Measurements from ENCODE around the gene TRNAU1AP. TPM values are rescaled to one million over a fixed set of nuclear protein-coding genes. Genes with fewer than 3 reads are reported as not detected.
A peak's percentile ranks its signal among the peaks of the same experiment; 100 is the strongest.

The TRNAU1AP gene
- total and polyA plus RNA-seq, 2 of the 13 experiments (the other 11 are each of a cell fraction or from before 2014, with no cell fraction given): 29.0 to 42.9 TPM

GRCh38 chr1:28591708-28592320 is 38.9 kb downstream of the TRNAU1AP start, which contains the start of gene RAB42 (continued):
- TF ChIP-seq SRSF4 (IDR thresholded peaks at IDR 0.05; ENCODE audit: low read depth, low read length, poor library complexity, severe bottlenecking) (no peak), SOX5 (CRISPR knock-in tag; IDR thresholded peaks at IDR 0.05; ENCODE audit: borderline replicate concordance) (peak; percentile 36; the same call in 1 of the 2 replicates), ZNF614 (CRISPR knock-in tag; IDR thresholded peaks at IDR 0.05; ENCODE audit: borderline replicate concordance) (peak; percentile 63; the same call in 1 of the 2 replicates), PAXIP1 (CRISPR knock-in tag; conservative IDR thresholded peaks at IDR 0.05) (peak; percentile 91), ZNF562 (CRISPR knock-in tag; IDR thresholded peaks at IDR 0.05; ENCODE audit: borderline replicate concordance) (no peak), EP300 (IDR thresholded peaks at IDR 0.05; ENCODE audit: low read depth in 2 of 2, low read length in 2 of 2) (peak in 1 of 2 experiments; percentile 47; a peak in 1 of 4 replicates), EP300 (CRISPR knock-in tag; IDR thresholded peaks at IDR 0.05; ENCODE audit: borderline replicate concordance) (no peak), PCBP2 (optimal IDR thresholded peaks at IDR 0.05; ENCODE audit: low read depth, low read length, poor library complexity, severe bottlenecking) (no peak), ISL2 (CRISPR knock-in tag; IDR thresholded peaks at IDR 0.05) (no peak), RBM22 (optimal IDR thresholded peaks at IDR 0.05; ENCODE audit: low read length) (no peak), TBL1XR1 (IDR thresholded peaks at IDR 0.05; ENCODE audit: borderline replicate concordance, low read length, partially characterized antibody) (no peak), MIER3 (CRISPR knock-in tag; IDR thresholded peaks at IDR 0.05; ENCODE audit: borderline replicate concordance) (peak; percentile 15; the same call in 1 of the 2 replicates)
- TF ChIP-seq, protein P1, sequence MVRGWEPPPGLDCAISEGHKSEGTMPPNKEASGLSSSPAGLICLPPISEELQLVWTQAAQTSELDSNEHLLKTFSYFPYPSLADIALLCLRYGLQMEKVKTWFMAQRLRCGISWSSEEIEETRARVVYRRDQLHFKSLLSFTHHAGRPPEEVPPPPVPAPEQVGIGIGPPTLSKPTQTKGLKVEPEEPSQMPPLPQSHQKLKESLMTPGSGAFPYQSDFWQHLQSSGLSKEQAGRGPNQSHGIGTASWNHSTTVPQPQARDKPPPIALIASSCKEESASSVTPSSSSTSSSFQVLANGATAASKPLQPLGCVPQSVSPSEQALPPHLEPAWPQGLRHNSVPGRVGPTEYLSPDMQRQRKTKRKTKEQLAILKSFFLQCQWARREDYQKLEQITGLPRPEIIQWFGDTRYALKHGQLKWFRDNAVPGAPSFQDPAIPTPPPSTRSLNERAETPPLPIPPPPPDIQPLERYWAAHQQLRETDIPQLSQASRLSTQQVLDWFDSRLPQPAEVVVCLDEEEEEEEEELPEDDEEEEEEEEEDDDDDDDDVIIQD (CRISPR knock-in tag; IDR thresholded peaks at IDR 0.05; ENCODE audit: low read depth): 0 out of 2 replicates have a peak, but pooled peaks have one; percentile 24
- TF ChIP-seq, protein P2, sequence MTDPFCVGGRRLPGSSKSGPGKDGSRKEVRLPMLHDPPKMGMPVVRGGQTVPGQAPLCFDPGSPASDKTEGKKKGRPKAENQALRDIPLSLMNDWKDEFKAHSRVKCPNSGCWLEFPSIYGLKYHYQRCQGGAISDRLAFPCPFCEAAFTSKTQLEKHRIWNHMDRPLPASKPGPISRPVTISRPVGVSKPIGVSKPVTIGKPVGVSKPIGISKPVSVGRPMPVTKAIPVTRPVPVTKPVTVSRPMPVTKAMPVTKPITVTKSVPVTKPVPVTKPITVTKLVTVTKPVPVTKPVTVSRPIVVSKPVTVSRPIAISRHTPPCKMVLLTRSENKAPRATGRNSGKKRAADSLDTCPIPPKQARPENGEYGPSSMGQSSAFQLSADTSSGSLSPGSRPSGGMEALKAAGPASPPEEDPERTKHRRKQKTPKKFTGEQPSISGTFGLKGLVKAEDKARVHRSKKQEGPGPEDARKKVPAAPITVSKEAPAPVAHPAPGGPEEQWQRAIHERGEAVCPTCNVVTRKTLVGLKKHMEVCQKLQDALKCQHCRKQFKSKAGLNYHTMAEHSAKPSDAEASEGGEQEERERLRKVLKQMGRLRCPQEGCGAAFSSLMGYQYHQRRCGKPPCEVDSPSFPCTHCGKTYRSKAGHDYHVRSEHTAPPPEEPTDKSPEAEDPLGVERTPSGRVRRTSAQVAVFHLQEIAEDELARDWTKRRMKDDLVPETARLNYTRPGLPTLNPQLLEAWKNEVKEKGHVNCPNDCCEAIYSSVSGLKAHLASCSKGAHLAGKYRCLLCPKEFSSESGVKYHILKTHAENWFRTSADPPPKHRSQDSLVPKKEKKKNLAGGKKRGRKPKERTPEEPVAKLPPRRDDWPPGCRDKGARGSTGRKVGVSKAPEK (CRISPR knock-in tag; IDR thresholded peaks at IDR 0.05; ENCODE audit: borderline replicate concordance): no peak
- TF ChIP-seq, protein P3, sequence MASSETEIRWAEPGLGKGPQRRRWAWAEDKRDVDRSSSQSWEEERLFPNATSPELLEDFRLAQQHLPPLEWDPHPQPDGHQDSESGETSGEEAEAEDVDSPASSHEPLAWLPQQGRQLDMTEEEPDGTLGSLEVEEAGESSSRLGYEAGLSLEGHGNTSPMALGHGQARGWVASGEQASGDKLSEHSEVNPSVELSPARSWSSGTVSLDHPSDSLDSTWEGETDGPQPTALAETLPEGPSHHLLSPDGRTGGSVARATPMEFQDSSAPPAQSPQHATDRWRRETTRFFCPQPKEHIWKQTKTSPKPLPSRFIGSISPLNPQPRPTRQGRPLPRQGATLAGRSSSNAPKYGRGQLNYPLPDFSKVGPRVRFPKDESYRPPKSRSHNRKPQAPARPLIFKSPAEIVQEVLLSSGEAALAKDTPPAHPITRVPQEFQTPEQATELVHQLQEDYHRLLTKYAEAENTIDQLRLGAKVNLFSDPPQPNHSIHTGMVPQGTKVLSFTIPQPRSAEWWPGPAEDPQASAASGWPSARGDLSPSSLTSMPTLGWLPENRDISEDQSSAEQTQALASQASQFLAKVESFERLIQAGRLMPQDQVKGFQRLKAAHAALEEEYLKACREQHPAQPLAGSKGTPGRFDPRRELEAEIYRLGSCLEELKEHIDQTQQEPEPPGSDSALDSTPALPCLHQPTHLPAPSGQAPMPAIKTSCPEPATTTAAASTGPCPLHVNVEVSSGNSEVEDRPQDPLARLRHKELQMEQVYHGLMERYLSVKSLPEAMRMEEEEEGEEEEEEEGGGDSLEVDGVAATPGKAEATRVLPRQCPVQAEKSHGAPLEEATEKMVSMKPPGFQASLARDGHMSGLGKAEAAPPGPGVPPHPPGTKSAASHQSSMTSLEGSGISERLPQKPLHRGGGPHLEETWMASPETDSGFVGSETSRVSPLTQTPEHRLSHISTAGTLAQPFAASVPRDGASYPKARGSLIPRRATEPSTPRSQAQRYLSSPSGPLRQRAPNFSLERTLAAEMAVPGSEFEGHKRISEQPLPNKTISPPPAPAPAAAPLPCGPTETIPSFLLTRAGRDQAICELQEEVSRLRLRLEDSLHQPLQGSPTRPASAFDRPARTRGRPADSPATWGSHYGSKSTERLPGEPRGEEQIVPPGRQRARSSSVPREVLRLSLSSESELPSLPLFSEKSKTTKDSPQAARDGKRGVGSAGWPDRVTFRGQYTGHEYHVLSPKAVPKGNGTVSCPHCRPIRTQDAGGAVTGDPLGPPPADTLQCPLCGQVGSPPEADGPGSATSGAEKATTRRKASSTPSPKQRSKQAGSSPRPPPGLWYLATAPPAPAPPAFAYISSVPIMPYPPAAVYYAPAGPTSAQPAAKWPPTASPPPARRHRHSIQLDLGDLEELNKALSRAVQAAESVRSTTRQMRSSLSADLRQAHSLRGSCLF (CRISPR knock-in tag; IDR thresholded peaks at IDR 0.05; ENCODE audit: borderline replicate concordance): no peak
